A549 (cell line): ENCODE data around the gene GBP7. TPM values are rescaled to one million over a fixed set of nuclear protein-coding genes. Genes with fewer than 3 reads are reported as not detected.

Source experiments
- ATAC-seq, 2 experiments: fragments of 200-7000 bp in 1 of 2; fragments of >200 bp in 1 of 2; cut with Nextera tagmentation in 1 of 2; cut with Tn5 transposase in 1 of 2; 3 replicates each; pipeline versions ENCODE4 v1.8.0 to v1.9.1; 2018 to 2020; ENCODE audit warnings: mild to moderate bottlenecking in 1 of 2, moderate library complexity in 1 of 2
- CTCF ChIA-PET: fragments of 300-600 bp; sonication (Branson Sonifier 250); formaldehyde crosslinking; extraction: SDS; loops from one replicate; lab custom pipeline; 2021; ENCODE audit warnings: antibody characterized with exemption, inconsistent platforms; lab: Yijun Ruan, JAX
- POLR2A ChIA-PET: fragments of 350-600 bp; formaldehyde crosslinking; extraction: SDS; loops from one replicate; lab custom pipeline; 2021; ENCODE audit warnings: antibody characterized with exemption, inconsistent platforms; lab: Yijun Ruan, JAX
- DNase-seq, 2 experiments: peaks; one replicate each; pipeline versions ENCODE4 v3.0.0 to v3.0.0-alpha.2; 2011 to 2016; ENCODE audit warnings: low read depth in 1 of 2, low spot score in 1 of 2
- FAIRE-seq: peaks from 2 replicates; lab custom pipeline; 2011; peaks lifted over from hg19 to GRCh38; lab: Jason Lieb, UNC
- H3K27ac ChIP-seq, 2 experiments: fragments of >200 bp; sonication (Bioruptor Twin); formaldehyde crosslinking; 3 replicates each; pipeline ENCODE4 v1.5.1; 2016 to 2017
- H3K4me1 ChIP-seq: fragments of >200 bp; sonication (Bioruptor Twin); formaldehyde crosslinking; 3 replicates; pipeline ENCODE4 v1.6.1; 2016
- H3K4me2 ChIP-seq: fragments of >200 bp; sonication (Bioruptor Twin); formaldehyde crosslinking; 3 replicates; pipeline ENCODE4 v1.6.1; 2016
- H3K4me3 ChIP-seq: fragments of >200 bp; sonication (Bioruptor Twin); formaldehyde crosslinking; 3 replicates; pipeline ENCODE4 v1.5.1; 2016
- H3K9me3 ChIP-seq: fragments of >200 bp; sonication (Bioruptor Twin); formaldehyde crosslinking; 3 replicates; pipeline ENCODE4 v1.6.1; 2016
- CBX2 ChIP-seq: fragments of 200-600 bp; sonication (generic); IDR thresholded peaks from 2 replicates; pipeline ENCODE4 v1.6.1; 2016; ENCODE audit warnings: low read depth, mild to moderate bottlenecking, borderline replicate concordance
- CHD4 ChIP-seq: fragments of 200-600 bp; sonication (generic); IDR thresholded peaks from 2 replicates; pipeline ENCODE4 v1.6.1; 2016; ENCODE audit warnings: antibody characterized with exemption, mild to moderate bottlenecking, borderline replicate concordance
- EP300 ChIP-seq, 2 experiments: fragments of >200 bp; sonication (Bioruptor Twin); formaldehyde crosslinking; IDR thresholded peaks; 2 replicates in 1 of 2; 3 replicates in 1 of 2; pipeline ENCODE4 v1.6.1; 2016 to 2017
- FOSL2 ChIP-seq, 2 experiments: fragments of 450-650 bp in 1 of 2; fragments of >200 bp in 1 of 2; sonication (Bioruptor Twin) in 1 of 2; formaldehyde crosslinking; IDR thresholded peaks; 2 replicates each; pipeline versions ENCODE4 v1.5.0 to v1.6.1; 2016 to 2020; ENCODE audit warnings: mild to moderate bottlenecking in 1 of 2, moderate library complexity in 1 of 2
- GATA3 ChIP-seq: IDR thresholded peaks from 2 replicates; pipeline ENCODE4 v1.6.1; 2012; ENCODE audit warnings: borderline replicate concordance
- HEYL ChIP-seq: fragments of 250-450 bp; sonication (Bioruptor Pico); IDR thresholded peaks from 2 replicates; pipeline ENCODE4 v1.8.0; 2021; ENCODE audit warnings: mild to moderate bottlenecking, moderate library complexity
- HOXA7 ChIP-seq: fragments of 250-450 bp; sonication (Bioruptor Pico); IDR thresholded peaks from 2 replicates; pipeline ENCODE4 v1.5.0; 2020; ENCODE audit warnings: mild to moderate bottlenecking, moderate library complexity
- HOXB5 ChIP-seq: fragments of 250-450 bp; sonication (Bioruptor Pico); IDR thresholded peaks from 2 replicates; pipeline ENCODE4 v1.5.0; 2020; ENCODE audit warnings: mild to moderate bottlenecking, moderate library complexity
- JUN ChIP-seq, 2 experiments: fragments of >200 bp; sonication (Bioruptor Twin); formaldehyde crosslinking; IDR thresholded peaks; 2 replicates in 1 of 2; 3 replicates in 1 of 2; pipeline ENCODE4 v1.6.1; 2016 to 2017
- KDM1A ChIP-seq: fragments of 200-600 bp; sonication (generic); IDR thresholded peaks from 2 replicates; pipeline ENCODE4 v1.6.1; 2016; ENCODE audit warnings: low read depth, mild to moderate bottlenecking
- MYC ChIP-seq: IDR thresholded peaks from 2 replicates; pipeline ENCODE4 v1.6.1; 2012; ENCODE audit warnings: mild to moderate bottlenecking, inconsistent platforms, low read length, improper control_type of control experiment, borderline replicate concordance
- NFE2L2 ChIP-seq: fragments of 150-350 bp; conservative IDR thresholded peaks from 2 replicates; pipeline ENCODE4 v1.6.1; 2014; ENCODE audit warnings: low read length
- NR3C1 ChIP-seq: fragments of >200 bp; sonication (Bioruptor Twin); formaldehyde crosslinking; IDR thresholded peaks from 3 replicates; pipeline ENCODE4 v1.6.1; 2017
- POLR2A ChIP-seq: IDR thresholded peaks from 2 replicates; pipeline ENCODE4 v1.6.1; 2012; ENCODE audit warnings: mild to moderate bottlenecking, low read length
- POLR2AphosphoS2 ChIP-seq: conservative IDR thresholded peaks from 2 replicates; pipeline ENCODE4 v1.6.1; 2012; ENCODE audit warnings: low read length, improper control_type of control experiment, inconsistent platforms
- RAD21 ChIP-seq, 2 experiments: fragments of >200 bp in 1 of 2; sonication (Bioruptor Twin) in 1 of 2; formaldehyde crosslinking in 1 of 2; IDR thresholded peaks in 1 of 2; conservative IDR thresholded peaks in 1 of 2; 2 replicates in 1 of 2; 3 replicates in 1 of 2; pipeline ENCODE4 v1.6.1; 2012 to 2018; ENCODE audit warnings: inconsistent platforms in 1 of 2
- RARB ChIP-seq: fragments of 250-450 bp; sonication (Bioruptor Pico); IDR thresholded peaks from 2 replicates; pipeline ENCODE4 v1.8.0; 2021; ENCODE audit warnings: mild to moderate bottlenecking, moderate library complexity
- RCOR1 ChIP-seq: fragments of 150-350 bp; IDR thresholded peaks from 2 replicates; pipeline ENCODE4 v1.6.1; 2014; ENCODE audit warnings: antibody characterized with exemption, low read length, low read depth
- ZC3H11A ChIP-seq: fragments of 450-650 bp; IDR thresholded peaks from 2 replicates; pipeline ENCODE4 v1.6.1; 2014; ENCODE audit warnings: antibody characterized with exemption, mild to moderate bottlenecking
- WGBS: methylation state at CpG from one replicate; pipeline ENCODE4 v1.1.6; 2017; ENCODE audit errors: missing lambda C conversion rate; 5-methylcytosine and 5-hydroxymethylcytosine counted together
- polyA plus RNA-seq, 4 experiments: library from polyadenylated mRNA; depleted of rRNA in 3 of 4; stranded (reverse); fragments of >200 nt; fragmentation: RNase III in 1 of 4; extraction: RNeasy Plus Mini Kit Qiagen cat#74134 plus additional on column Dnase treatment in 1 of 4; gene quantifications; 2 replicates in 3 of 4; 3 replicates in 1 of 4; pipeline ENCODE4 v1.2.3, GENCODE V29; 2011 to 2017
- TF ChIP-seq, protein P1 (sequence below): fragments of 250-450 bp; sonication (Bioruptor Pico); IDR thresholded peaks from 2 replicates; pipeline ENCODE4 v1.5.0; 2021; ENCODE audit warnings: mild to moderate bottlenecking, moderate library complexity, borderline replicate concordance
- TF ChIP-seq, protein P2 (sequence below): IDR thresholded peaks from 2 replicates; pipeline ENCODE4 v1.6.1; 2012
- TF ChIP-seq, protein P3 (sequence below): fragments of 200-600 bp; sonication (generic); IDR thresholded peaks from 2 replicates; pipeline ENCODE4 v1.6.1; 2016; ENCODE audit warnings: antibody characterized with exemption, mild to moderate bottlenecking, moderate library complexity
- TF ChIP-seq, protein P4 (sequence below): fragments of >200 bp; sonication (Bioruptor Twin); formaldehyde crosslinking; IDR thresholded peaks from 3 replicates; pipeline ENCODE4 v1.5.1; 2016

GBP7 gene
- polyA plus RNA-seq, 2 of the 4 experiments (the other 2 are of a cell fraction), result not detected

DNA sequence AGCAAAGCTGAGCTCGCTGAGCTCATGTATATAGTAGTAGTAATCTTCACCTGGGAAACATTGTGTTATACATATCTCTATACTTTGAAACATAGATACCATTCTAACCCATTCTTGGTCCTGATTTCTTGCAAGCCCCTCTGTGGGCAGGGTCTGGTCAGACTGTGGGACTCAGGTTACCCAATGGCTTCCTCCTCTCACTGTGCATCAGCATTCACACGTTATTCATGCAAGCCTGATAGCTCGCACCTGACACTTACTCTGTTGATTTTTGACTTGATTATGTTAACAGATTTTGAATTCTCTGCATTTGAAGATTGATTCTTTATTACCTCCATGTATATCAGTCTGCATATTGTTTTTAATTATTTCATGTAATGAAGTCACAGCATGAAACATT lies 1.3 kb downstream of the GBP7 start:
- no peak for FAIRE-seq
- no peak for ATAC-seq
- Histone ChIP-seq H3K4me2 (no peak overlapping the region), H3K27ac (no peak overlapping the region), H3K4me1 (no peaks in the 10 kb centered on the region), H3K9me3 (no peaks in the 10 kb centered on the region), H3K4me3 (no peak overlapping the region)
- DNase-seq, result no peak
- WGBS, result 28% methylated on average over 3 of the region's 3 CpGs
- POLR2A ChIA-PET, result no interaction called here
- TF ChIP-seq, protein P1, sequence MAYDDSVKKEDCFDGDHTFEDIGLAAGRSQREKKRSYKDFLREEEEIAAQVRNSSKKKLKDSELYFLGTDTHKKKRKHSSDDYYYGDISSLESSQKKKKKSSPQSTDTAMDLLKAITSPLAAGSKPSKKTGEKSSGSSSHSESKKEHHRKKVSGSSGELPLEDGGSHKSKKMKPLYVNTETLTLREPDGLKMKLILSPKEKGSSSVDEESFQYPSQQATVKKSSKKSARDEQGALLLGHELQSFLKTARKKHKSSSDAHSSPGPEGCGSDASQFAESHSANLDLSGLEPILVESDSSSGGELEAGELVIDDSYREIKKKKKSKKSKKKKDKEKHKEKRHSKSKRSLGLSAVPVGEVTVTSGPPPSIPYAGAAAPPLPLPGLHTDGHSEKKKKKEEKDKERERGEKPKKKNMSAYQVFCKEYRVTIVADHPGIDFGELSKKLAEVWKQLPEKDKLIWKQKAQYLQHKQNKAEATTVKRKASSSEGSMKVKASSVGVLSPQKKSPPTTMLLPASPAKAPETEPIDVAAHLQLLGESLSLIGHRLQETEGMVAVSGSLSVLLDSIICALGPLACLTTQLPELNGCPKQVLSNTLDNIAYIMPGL, result no peak
- TF ChIP-seq HEYL (CRISPR knock-in tag) (no peak), NFE2L2 (no peak), MYC (no peak), POLR2AphosphoS2 (no peak), EP300 (IDR thresholded peaks at IDR 0.05) (no peak), CBX2 (no peak)
- TF ChIP-seq, protein P2, sequence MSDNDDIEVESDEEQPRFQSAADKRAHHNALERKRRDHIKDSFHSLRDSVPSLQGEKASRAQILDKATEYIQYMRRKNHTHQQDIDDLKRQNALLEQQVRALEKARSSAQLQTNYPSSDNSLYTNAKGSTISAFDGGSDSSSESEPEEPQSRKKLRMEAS, result no peak
- TF ChIP-seq, protein P3, sequence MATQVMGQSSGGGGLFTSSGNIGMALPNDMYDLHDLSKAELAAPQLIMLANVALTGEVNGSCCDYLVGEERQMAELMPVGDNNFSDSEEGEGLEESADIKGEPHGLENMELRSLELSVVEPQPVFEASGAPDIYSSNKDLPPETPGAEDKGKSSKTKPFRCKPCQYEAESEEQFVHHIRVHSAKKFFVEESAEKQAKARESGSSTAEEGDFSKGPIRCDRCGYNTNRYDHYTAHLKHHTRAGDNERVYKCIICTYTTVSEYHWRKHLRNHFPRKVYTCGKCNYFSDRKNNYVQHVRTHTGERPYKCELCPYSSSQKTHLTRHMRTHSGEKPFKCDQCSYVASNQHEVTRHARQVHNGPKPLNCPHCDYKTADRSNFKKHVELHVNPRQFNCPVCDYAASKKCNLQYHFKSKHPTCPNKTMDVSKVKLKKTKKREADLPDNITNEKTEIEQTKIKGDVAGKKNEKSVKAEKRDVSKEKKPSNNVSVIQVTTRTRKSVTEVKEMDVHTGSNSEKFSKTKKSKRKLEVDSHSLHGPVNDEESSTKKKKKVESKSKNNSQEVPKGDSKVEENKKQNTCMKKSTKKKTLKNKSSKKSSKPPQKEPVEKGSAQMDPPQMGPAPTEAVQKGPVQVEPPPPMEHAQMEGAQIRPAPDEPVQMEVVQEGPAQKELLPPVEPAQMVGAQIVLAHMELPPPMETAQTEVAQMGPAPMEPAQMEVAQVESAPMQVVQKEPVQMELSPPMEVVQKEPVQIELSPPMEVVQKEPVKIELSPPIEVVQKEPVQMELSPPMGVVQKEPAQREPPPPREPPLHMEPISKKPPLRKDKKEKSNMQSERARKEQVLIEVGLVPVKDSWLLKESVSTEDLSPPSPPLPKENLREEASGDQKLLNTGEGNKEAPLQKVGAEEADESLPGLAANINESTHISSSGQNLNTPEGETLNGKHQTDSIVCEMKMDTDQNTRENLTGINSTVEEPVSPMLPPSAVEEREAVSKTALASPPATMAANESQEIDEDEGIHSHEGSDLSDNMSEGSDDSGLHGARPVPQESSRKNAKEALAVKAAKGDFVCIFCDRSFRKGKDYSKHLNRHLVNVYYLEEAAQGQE, result no peak
- CTCF ChIA-PET, result no interaction called here

DNA sequence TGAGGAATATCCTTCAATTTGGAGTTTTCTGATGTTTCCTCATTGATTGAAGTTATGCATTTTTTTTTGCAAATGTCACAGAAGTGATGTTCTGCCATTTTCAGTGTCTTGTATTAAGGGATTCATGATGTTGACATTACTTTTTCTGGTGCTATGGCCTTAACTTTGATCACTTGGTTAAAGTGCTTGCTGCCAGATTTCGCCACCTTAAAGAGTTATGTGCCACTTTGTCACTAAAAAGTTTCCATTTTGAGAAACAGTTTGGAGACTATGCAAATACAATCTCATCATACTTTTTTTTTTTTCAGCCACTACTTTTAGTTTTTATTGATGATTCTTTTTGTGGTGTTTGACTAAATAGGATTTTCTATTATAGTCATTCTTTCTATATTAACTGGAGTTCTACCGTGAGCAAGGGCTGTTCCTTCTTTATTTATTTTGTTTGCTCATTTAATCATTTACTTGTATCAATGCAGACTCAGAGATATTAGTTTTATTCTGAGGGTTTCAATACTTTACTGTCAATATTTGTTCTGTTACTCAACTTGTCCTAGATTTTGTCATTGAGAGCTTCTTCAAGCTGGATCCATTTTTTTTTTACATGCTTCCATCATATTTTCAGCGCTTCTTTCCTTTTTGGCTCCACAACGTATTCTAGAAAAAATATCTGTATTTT lies 3.2 kb downstream of the GBP7 start:
- FAIRE-seq, result no peak
- Histone ChIP-seq H3K4me2 (no peak overlapping the region), H3K4me3 (no peak overlapping the region), H3K9me3 (no peaks in the 10 kb centered on the region), H3K27ac (no peak overlapping the region), H3K4me1 (no peaks in the 10 kb centered on the region)
- no peak for DNase-seq
- TF ChIP-seq RCOR1 (no peak), NR3C1 (no peak), HOXA7 (no peak), RARB (CRISPR knock-in tag) (no peak), ZC3H11A (no peak), JUN (IDR thresholded peaks at IDR 0.05) (no peak), KDM1A (no peak)
- POLR2A ChIA-PET, result no interaction called here
- CTCF ChIA-PET, result no interaction called here
- ATAC-seq, result no peak
- 27% methylated on average over 4 of the region's 4 CpGs for WGBS

DNA sequence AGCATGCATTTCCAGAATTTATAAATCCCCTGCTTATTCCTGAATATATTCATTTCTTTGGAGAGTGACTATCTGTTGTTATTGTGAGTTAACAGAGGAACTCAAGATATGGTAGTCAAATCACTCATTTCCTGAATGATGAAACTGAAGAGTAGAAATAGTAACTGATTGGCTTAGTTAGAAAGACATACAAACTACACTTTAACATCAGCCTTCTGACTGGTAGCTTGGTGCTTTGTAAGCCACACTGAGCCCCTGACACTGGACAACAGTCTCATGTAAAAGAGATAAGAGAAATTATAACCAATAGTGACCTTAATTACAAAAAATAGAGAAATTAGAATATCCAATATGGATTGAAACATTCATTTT lies 4.8 kb downstream of the GBP7 start:
- CTCF ChIA-PET, result no interaction called here
- Histone ChIP-seq H3K9me3 (no peaks in the 10 kb centered on the region), H3K27ac (no peak overlapping the region), H3K4me1 (no peaks in the 10 kb centered on the region), H3K4me2 (no peak overlapping the region), H3K4me3 (no peak overlapping the region)
- DNase-seq (no peak), FAIRE-seq (no peak), ATAC-seq (no peak)
- no peak for TF ChIP-seq CBX2
- TF ChIP-seq POLR2A, result no peak
- TF ChIP-seq, protein P4, sequence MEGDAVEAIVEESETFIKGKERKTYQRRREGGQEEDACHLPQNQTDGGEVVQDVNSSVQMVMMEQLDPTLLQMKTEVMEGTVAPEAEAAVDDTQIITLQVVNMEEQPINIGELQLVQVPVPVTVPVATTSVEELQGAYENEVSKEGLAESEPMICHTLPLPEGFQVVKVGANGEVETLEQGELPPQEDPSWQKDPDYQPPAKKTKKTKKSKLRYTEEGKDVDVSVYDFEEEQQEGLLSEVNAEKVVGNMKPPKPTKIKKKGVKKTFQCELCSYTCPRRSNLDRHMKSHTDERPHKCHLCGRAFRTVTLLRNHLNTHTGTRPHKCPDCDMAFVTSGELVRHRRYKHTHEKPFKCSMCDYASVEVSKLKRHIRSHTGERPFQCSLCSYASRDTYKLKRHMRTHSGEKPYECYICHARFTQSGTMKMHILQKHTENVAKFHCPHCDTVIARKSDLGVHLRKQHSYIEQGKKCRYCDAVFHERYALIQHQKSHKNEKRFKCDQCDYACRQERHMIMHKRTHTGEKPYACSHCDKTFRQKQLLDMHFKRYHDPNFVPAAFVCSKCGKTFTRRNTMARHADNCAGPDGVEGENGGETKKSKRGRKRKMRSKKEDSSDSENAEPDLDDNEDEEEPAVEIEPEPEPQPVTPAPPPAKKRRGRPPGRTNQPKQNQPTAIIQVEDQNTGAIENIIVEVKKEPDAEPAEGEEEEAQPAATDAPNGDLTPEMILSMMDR, result no peak
- TF ChIP-seq GATA3, result no peak
- no peak for TF ChIP-seq POLR2AphosphoS2
- TF ChIP-seq HOXB5 (CRISPR knock-in tag), result no peak
- TF ChIP-seq EP300 (IDR thresholded peaks at IDR 0.05), result no peak
- TF ChIP-seq CHD4, result no peak
- TF ChIP-seq FOSL2 (IDR thresholded peaks at IDR 0.05), result no peak
- no peak for TF ChIP-seq FOSL2 (CRISPR knock-in tag; IDR thresholded peaks at IDR 0.05)
- TF ChIP-seq RAD21 (conservative IDR thresholded peaks at IDR 0.05 in 1 of 2, IDR thresholded peaks at IDR 0.05 in 1 of 2), result no peak
- TF ChIP-seq, protein P2, result no peak
- POLR2A ChIA-PET, result no interaction called here
